Suprapubic skin (tissue), 3 donors: ENCODE measurements around the gene TBC1D14.

Experiments used
- CTCF ChIP-seq, 2 donors: fragments of 200-600 bp in 1 of 2; fragments of 450-650 bp in 1 of 2; sonication (generic) in 1 of 2; IDR thresholded peaks; one replicate each; pipeline ENCODE4 v1.5.1; 2016 to 2019; ENCODE audit warnings: antibody characterized with exemption in 2 of 2, mild to moderate bottlenecking in 1 of 2, moderate library complexity in 1 of 2
- POLR2AphosphoS5 ChIP-seq, 3 donors: sonication (generic); formaldehyde crosslinking; IDR thresholded peaks; one replicate each; pipeline ENCODE4 v1.6.1; 2017; ENCODE audit warnings: antibody characterized with exemption in 3 of 3

- TF ChIP-seq POLR2AphosphoS5 (IDR thresholded peaks at IDR 0.05): no peak
- TF ChIP-seq CTCF (IDR thresholded peaks at IDR 0.05): no peak
Observed at GRCh38 chr4:6894528-6895498, 14.8 kb upstream of the TBC1D14 start.
